Sigmoid colon (tissue), 7 donors: ENCODE measurements around the gene ACSM3. TPM values are rescaled to one million over a fixed set of nuclear protein-coding genes. Genes with fewer than 3 reads are reported as not detected.

Source experiments
- DNase-seq: peaks from one replicate; pipeline ENCODE4 v3.0.0-alpha.2; 2019
- H3K27ac ChIP-seq, 4 donors: fragments of 200-600 bp; sonication (generic); one replicate each; pipeline ENCODE4 v1.5.1; 2016 to 2019; ENCODE audit warnings: mild to moderate bottlenecking in 1 of 4
- H3K27me3 ChIP-seq, 3 donors: fragments of 200-600 bp; sonication (generic); one replicate each; pipeline ENCODE4 v1.5.1; 2019; ENCODE audit warnings: mild to moderate bottlenecking in 1 of 3
- H3K36me3 ChIP-seq, 4 donors: fragments of 200-600 bp; sonication (generic); one replicate each; pipeline ENCODE4 v1.5.1; 2016 to 2019
- H3K4me1 ChIP-seq, 4 donors: fragments of 200-600 bp; sonication (generic); one replicate each; pipeline ENCODE4 v1.5.1; 2017 to 2019
- H3K4me3 ChIP-seq, 4 donors: fragments of 200-600 bp; sonication (generic); one replicate each; pipeline ENCODE4 v1.5.1; 2017 to 2019; ENCODE audit warnings: mild to moderate bottlenecking in 2 of 4, moderate library complexity in 1 of 4
- H3K9me3 ChIP-seq, 4 donors: fragments of 200-600 bp in 3 of 4; sonication (generic) in 3 of 4; one replicate each; pipeline versions ENCODE4 v1.5.1 to v1.6.1; 2013 to 2019
- EP300 ChIP-seq, 4 donors: sonication (generic); formaldehyde crosslinking; IDR thresholded peaks; one replicate each; pipeline ENCODE4 v1.6.1; 2017; ENCODE audit warnings: antibody characterized with exemption in 4 of 4
- POLR2A ChIP-seq, 2 donors: fragments of 450-650 bp; IDR thresholded peaks; one replicate each; pipeline ENCODE4 v1.6.1; 2016; ENCODE audit warnings: antibody characterized with exemption in 2 of 2, mild to moderate bottlenecking in 2 of 2, moderate library complexity in 2 of 2
- POLR2AphosphoS5 ChIP-seq, 4 donors: sonication (generic); formaldehyde crosslinking; IDR thresholded peaks; one replicate each; pipeline ENCODE4 v1.6.1; 2017; ENCODE audit warnings: antibody characterized with exemption in 4 of 4
- WGBS, 2 donors: extraction: QIAGEN DNeasy Blood & Tissue Kit; methylation state at CpG; one replicate each; pipeline ENCODE4 v1.1.7; 2013; 5-methylcytosine and 5-hydroxymethylcytosine counted together
- intact Hi-C: fragments of 100-400 bp; cut with DNase I; formaldehyde crosslinking; loops from one replicate; pipeline ENCODE4 v1.15.1; 2023
- polyA plus RNA-seq, 3 donors: library from polyadenylated mRNA; stranded (reverse); fragments of 200-250 nt; gene quantifications; one replicate each; pipeline ENCODE4 v1.2.3, GENCODE V29; 2013
- total RNA-seq, 4 donors: library from RNA; depleted of rRNA; stranded (reverse); fragments of >200 nt; gene quantifications; one replicate each; pipeline ENCODE4 v1.1.0, GENCODE V29; 2016
- TF ChIP-seq, protein P1 (sequence below), 4 experiments: fragments of 450-650 bp in 3 of 4; fragments of 200-600 bp in 1 of 4; IDR thresholded peaks; one replicate each; pipeline ENCODE4 v1.5.1; 2016 to 2019; ENCODE audit warnings: antibody characterized with exemption in 4 of 4, mild to moderate bottlenecking in 3 of 4, moderate library complexity in 2 of 4
- donor health status: healthy with polysubstance abuse.
- donor health status: Bipolar disorder and iron deficiency.
- donor health status: healthy.

The ACSM3 gene
- total and polyA plus RNA-seq, 7 donors = 12.5 to 25.7 (median 16.2) TPM

GRCh38 chr16:20818929-20819585 is 55.2 kb downstream of the ACSM3 start:
- no peaks in the 10 kb centered on the region for H3K9me3 ChIP-seq
- DNase-seq = no peak
- H3K4me1 ChIP-seq = no peaks in the 10 kb centered on the region
- H3K36me3 ChIP-seq = peaks cover 0 to 13% (median 0%) of the 10 kb centered on the region in 4 donors
- intact Hi-C loops = no loop called here
- no peak for TF ChIP-seq EP300 (IDR thresholded peaks at IDR 0.05)
- no peak for TF ChIP-seq POLR2AphosphoS5 (IDR thresholded peaks at IDR 0.05)
- H3K27ac ChIP-seq = no peak overlapping the region
- 96 to 97% methylated on average over 4 of the region's 4 CpGs for WGBS, 2 donors
- no peak overlapping the region for H3K4me3 ChIP-seq
- no peaks in the 10 kb centered on the region for H3K27me3 ChIP-seq

GRCh38 chr16:20821682-20822081 is 57.9 kb downstream of the ACSM3 start:
- no peak overlapping the region for H3K4me3 ChIP-seq
- H3K27me3 ChIP-seq = no peaks in the 10 kb centered on the region
- peaks cover 0 to 13% (median 0%) of the 10 kb centered on the region in 4 donors for H3K36me3 ChIP-seq
- H3K4me1 ChIP-seq = no peaks in the 10 kb centered on the region
- TF ChIP-seq, protein P1, sequence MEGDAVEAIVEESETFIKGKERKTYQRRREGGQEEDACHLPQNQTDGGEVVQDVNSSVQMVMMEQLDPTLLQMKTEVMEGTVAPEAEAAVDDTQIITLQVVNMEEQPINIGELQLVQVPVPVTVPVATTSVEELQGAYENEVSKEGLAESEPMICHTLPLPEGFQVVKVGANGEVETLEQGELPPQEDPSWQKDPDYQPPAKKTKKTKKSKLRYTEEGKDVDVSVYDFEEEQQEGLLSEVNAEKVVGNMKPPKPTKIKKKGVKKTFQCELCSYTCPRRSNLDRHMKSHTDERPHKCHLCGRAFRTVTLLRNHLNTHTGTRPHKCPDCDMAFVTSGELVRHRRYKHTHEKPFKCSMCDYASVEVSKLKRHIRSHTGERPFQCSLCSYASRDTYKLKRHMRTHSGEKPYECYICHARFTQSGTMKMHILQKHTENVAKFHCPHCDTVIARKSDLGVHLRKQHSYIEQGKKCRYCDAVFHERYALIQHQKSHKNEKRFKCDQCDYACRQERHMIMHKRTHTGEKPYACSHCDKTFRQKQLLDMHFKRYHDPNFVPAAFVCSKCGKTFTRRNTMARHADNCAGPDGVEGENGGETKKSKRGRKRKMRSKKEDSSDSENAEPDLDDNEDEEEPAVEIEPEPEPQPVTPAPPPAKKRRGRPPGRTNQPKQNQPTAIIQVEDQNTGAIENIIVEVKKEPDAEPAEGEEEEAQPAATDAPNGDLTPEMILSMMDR (IDR thresholded peaks at IDR 0.05) = no peak
- no peak for TF ChIP-seq POLR2AphosphoS5 (IDR thresholded peaks at IDR 0.05)
- TF ChIP-seq EP300 (IDR thresholded peaks at IDR 0.05) = no peak
- TF ChIP-seq POLR2A (IDR thresholded peaks at IDR 0.05) = no peak
- 84 to 91% methylated on average over 4 of the region's 4 CpGs for WGBS, 2 donors
- H3K9me3 ChIP-seq = no peaks in the 10 kb centered on the region
- intact Hi-C loops = no loop called here
- no peak for DNase-seq
- no peak overlapping the region for H3K27ac ChIP-seq

- no peaks in the 10 kb centered on the region for H3K27me3 ChIP-seq
- H3K27ac ChIP-seq = no peak overlapping the region
- no peak for DNase-seq
- H3K36me3 ChIP-seq = peaks cover 0 to 21% (median 0%) of the 10 kb centered on the region in 4 donors
- H3K4me3 ChIP-seq = no peak overlapping the region
- TF ChIP-seq POLR2AphosphoS5 (IDR thresholded peaks at IDR 0.05) = no peak
- TF ChIP-seq EP300 (IDR thresholded peaks at IDR 0.05) = no peak
- TF ChIP-seq POLR2A (IDR thresholded peaks at IDR 0.05) = no peak
- TF ChIP-seq, protein P1 (IDR thresholded peaks at IDR 0.05) = no peak
- no peaks in the 10 kb centered on the region for H3K9me3 ChIP-seq
- H3K4me1 ChIP-seq = no peaks in the 10 kb centered on the region
- WGBS, 2 donors = 67 to 90% methylated on average over 3 of the region's 3 CpGs
- intact Hi-C loops = no loop called here
These were observed 58.9 kb downstream of the ACSM3 start for GRCh38 chr16:20822521-20823325.

DNA sequence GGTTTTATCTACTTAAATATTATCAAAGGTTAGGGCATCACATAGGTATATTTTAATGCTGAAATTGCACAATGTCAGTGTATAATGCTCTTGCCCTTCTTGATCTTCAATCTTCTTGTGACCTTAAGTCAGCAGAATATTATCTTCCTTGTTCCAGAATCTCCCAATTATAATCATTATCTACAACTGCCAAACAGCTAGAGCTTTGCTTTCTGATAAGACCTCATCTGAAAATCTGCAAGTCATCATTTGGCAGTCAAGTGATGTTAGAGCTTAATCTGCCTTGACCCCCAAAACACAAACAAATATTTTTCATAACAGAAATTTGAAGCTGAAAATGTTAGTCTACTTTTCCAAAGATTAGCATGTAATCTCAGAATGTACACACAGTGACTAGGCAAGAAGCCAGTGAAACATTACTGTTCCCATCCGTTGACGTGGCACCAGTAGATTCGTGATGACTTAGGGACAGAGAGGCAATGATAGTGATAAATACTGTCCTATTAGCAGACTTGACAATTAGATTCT is 62.3 kb downstream of the ACSM3 start:
- Histone ChIP-seq H3K4me1 (no peaks in the 10 kb centered on the region), H3K4me3 (no peak overlapping the region), H3K27me3 (no peaks in the 10 kb centered on the region), H3K9me3 (no peaks in the 10 kb centered on the region), H3K36me3 (peaks cover 0 to 21% (median 0%) of the 10 kb centered on the region in 4 donors), H3K27ac (no peak overlapping the region)
- TF ChIP-seq POLR2A (IDR thresholded peaks at IDR 0.05) = no peak
- 59 to 81% methylated on average over 3 of the region's 3 CpGs for WGBS, 2 donors
- intact Hi-C loops = no loop called here
- DNase-seq = no peak

GRCh38 chr16:20829536-20829935 is 65.7 kb downstream of the ACSM3 start:
- Histone ChIP-seq H3K27me3 (no peaks in the 10 kb centered on the region), H3K9me3 (no peaks in the 10 kb centered on the region), H3K4me1 (no peaks in the 10 kb centered on the region), H3K27ac (no peak overlapping the region), H3K36me3 (peaks cover 0 to 15% (median 0%) of the 10 kb centered on the region in 4 donors), H3K4me3 (no peak overlapping the region)
- intact Hi-C loops = no loop called here
- TF ChIP-seq, protein P1 (IDR thresholded peaks at IDR 0.05) = no peak
- no peak for TF ChIP-seq POLR2AphosphoS5 (IDR thresholded peaks at IDR 0.05)
- TF ChIP-seq EP300 (IDR thresholded peaks at IDR 0.05) = no peak
- TF ChIP-seq POLR2A (IDR thresholded peaks at IDR 0.05) = no peak
- WGBS, 2 donors = 94 to 95% methylated on average over 1 of the region's 1 CpG
- no peak for DNase-seq
